Heart right ventricle (tissue), 16 donors: ENCODE data around the gene PPP1R3F. TPM values are rescaled to one million over a fixed set of nuclear protein-coding genes. Genes with fewer than 3 reads are reported as not detected.
A peak's percentile ranks its signal among the peaks of the same experiment; 100 is the strongest.
"Not testable (repeated sequence)": the region's sequence is repeated elsewhere in the genome, so short reads cannot be mapped to it uniquely, and the experiment has no call there.

ENCODE experiments used
- ATAC-seq, 8 donors: fragments of 200-7000 bp; cut with Tn5 transposase; one replicate each; pipeline ENCODE4 v1.9.1; 2020; ENCODE audit warnings: mild to moderate bottlenecking in 8 of 8, moderate library complexity in 8 of 8, moderate number of reproducible peaks in 1 of 8
- DNase-seq, 2 donors: peaks; one replicate each; pipeline ENCODE4 v3.0.0-alpha.2; 2020
- H3K27ac ChIP-seq, 10 donors: fragments of 200-600 bp; sonication (generic) in 2 of 10; one replicate each; pipeline versions ENCODE4 v1.5.0 to v1.8.0; 2020 to 2022; ENCODE audit warnings: mild to moderate bottlenecking in 3 of 10
- H3K27me3 ChIP-seq, 7 donors: fragments of 200-600 bp; one replicate each; pipeline ENCODE4 v1.8.0; 2021 to 2022; ENCODE audit warnings: mild to moderate bottlenecking in 2 of 7
- H3K36me3 ChIP-seq, 9 donors: fragments of 200-600 bp; sonication (generic) in 1 of 9; one replicate each; pipeline versions ENCODE4 v1.5.0 to v1.8.0; 2020 to 2022; ENCODE audit warnings: mild to moderate bottlenecking in 2 of 9
- H3K4me1 ChIP-seq, 9 donors: fragments of 200-600 bp; sonication (generic) in 1 of 9; one replicate each; pipeline versions ENCODE4 v1.5.0 to v1.8.0; 2020 to 2022; ENCODE audit warnings: mild to moderate bottlenecking in 4 of 9
- H3K4me3 ChIP-seq, 10 donors: fragments of 200-600 bp; sonication (generic) in 2 of 10; one replicate each; pipeline versions ENCODE4 v1.5.0 to v1.8.0; 2020 to 2022; ENCODE audit warnings: mild to moderate bottlenecking in 7 of 10, moderate library complexity in 2 of 10
- H3K9me3 ChIP-seq, 11 donors: fragments of 200-600 bp in 10 of 11; sonication (generic) in 2 of 11; one replicate each; pipeline versions ENCODE4 v1.5.0 to v1.8.0; 2013 to 2022; ENCODE audit warnings: mild to moderate bottlenecking in 2 of 11, control low read depth in 1 of 11, moderate library complexity in 1 of 11
- WGBS, 2 donors: extraction: QIAGEN DNeasy Blood & Tissue Kit; methylation state at CpG; one replicate each; pipeline ENCODE4 v1.1.7; 2013; ENCODE audit warnings: inconsistent platforms in 1 of 2; 5-methylcytosine and 5-hydroxymethylcytosine counted together
- intact Hi-C, 10 donors: fragments of 100-400 bp; cut with DNase I; formaldehyde crosslinking; loops; one replicate each; pipeline versions ENCODE4 v1.11.1 to v1.14.2; 2022
- polyA plus RNA-seq, 2 donors: library from polyadenylated mRNA; stranded (reverse); fragments of 200-250 nt; gene quantifications; one replicate each; pipeline ENCODE4 v1.2.3, GENCODE V29; 2013
- total RNA-seq, 10 donors: library from RNA; stranded (reverse); fragmentation: NEBNext Ultra II Directional in 3 of 10; extraction: Animal tissue kit (Norgen Biotek cat#: 25700) in 3 of 10; gene quantifications; one replicate each; pipeline versions ENCODE4 v1.2.1 to v1.2.4, GENCODE V29; 2021 to 2023
- TF ChIP-seq, protein P1 (sequence below), 9 donors: fragments of 200-600 bp; sonication (generic) in 2 of 9; IDR thresholded peaks; one replicate each; pipeline versions ENCODE4 v1.5.0 to v1.8.0; 2021 to 2022; ENCODE audit warnings: antibody characterized with exemption in 9 of 9, mild to moderate bottlenecking in 5 of 9, moderate library complexity in 1 of 9
- donor health status: Arrhythmogenic right ventricular cardiomyopathy.
- donor health status: ischemic (EF 13 %, LVEDD 7.1; RV severe dilation, severe dysfunction).
- donor health status: healthy with polysubstance abuse.
- donor health status: DM: no; HTN: yes; CAD: no.
- donor health status: DM: no; HTN: no; CAD: no.
- donor health status: ischemic (EF 25% LVEDD 6.9; RV normal size, moderate dysfunction).
- donor health status: ischemic (EF 25% LVEDD 5.7; RV mildly dilated, moderate dysfunction).
- donor health status: healthy.
- donor health status: DM: yes; HTN: yes; CAD: no.
- donor health status: Ischemic cardiomyopathy.
- donor health status: ischemic (EF 35%, LVEDD 5.7; RV mildly dilated, moderate dysfunction).
- donor health status: nonischemic (EF 11% LVEDD 7.7; RV severe dilation, severe dysfunction).
- donor health status: DM: yes; HTN: yes; CAD: no.
- donor health status: PGD.
- donor health status: ischemic (EF 29% LVEDD 5.4; RV normal size, mild dysfunction).
- donor health status: nonischemic (EF 23%, LVEDD 6.1; RV moderate dilation, normal function).

PPP1R3F gene
- total and polyA plus RNA-seq, 12 donors = 10.8 to 26.0 (median 19.8) TPM

DNA sequence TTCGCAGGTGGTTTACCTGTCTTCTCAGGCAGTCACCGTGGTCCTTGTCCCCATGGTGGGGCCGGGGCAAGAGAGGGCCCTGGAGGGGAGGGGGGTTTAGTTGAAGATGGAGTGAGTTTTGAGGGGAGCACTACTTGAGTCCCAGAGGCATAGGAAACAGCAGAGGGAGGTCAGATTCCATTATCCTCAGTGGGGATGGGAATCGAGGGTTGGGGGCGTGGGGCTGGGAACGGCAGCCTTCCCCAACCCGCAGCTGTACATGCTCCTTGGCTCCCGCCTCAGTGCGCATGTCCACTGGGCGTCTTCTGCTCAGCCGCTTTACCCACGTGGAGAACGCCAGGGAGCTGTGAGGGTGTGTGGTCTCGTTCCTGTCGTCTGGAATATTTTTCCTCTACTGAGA, 33.8 kb downstream of the PPP1R3F start, which contains the start of gene GAGE10:
TSS of gene GAGE10 (plus strand) at position 301 of the 400 bp plus-strand sequence. CDS start 1,214 bp downstream, outside the sequence.
- TF ChIP-seq, protein P1, sequence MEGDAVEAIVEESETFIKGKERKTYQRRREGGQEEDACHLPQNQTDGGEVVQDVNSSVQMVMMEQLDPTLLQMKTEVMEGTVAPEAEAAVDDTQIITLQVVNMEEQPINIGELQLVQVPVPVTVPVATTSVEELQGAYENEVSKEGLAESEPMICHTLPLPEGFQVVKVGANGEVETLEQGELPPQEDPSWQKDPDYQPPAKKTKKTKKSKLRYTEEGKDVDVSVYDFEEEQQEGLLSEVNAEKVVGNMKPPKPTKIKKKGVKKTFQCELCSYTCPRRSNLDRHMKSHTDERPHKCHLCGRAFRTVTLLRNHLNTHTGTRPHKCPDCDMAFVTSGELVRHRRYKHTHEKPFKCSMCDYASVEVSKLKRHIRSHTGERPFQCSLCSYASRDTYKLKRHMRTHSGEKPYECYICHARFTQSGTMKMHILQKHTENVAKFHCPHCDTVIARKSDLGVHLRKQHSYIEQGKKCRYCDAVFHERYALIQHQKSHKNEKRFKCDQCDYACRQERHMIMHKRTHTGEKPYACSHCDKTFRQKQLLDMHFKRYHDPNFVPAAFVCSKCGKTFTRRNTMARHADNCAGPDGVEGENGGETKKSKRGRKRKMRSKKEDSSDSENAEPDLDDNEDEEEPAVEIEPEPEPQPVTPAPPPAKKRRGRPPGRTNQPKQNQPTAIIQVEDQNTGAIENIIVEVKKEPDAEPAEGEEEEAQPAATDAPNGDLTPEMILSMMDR (IDR thresholded peaks at IDR 0.05) = no peak
- Histone ChIP-seq H3K27me3 (peaks cover 0 to 35% (median 0%) of the 10 kb centered on the region in 7 donors), H3K9me3 (no peaks in the 10 kb centered on the region), H3K4me3 (no peak within 1 kb of the TSS), H3K27ac (no peak within 1 kb of the TSS), H3K4me1 (peaks cover 0 to under 1% (median 0%) of the 10 kb centered on the region in 9 donors), H3K36me3 (no peaks in the 10 kb centered on the region)
- no peak for DNase-seq
- no peak for ATAC-seq
- intact Hi-C loops = no loop called here
- WGBS, 2 donors = 82 to 86% methylated on average over 14 of the region's 15 CpGs

DNA sequence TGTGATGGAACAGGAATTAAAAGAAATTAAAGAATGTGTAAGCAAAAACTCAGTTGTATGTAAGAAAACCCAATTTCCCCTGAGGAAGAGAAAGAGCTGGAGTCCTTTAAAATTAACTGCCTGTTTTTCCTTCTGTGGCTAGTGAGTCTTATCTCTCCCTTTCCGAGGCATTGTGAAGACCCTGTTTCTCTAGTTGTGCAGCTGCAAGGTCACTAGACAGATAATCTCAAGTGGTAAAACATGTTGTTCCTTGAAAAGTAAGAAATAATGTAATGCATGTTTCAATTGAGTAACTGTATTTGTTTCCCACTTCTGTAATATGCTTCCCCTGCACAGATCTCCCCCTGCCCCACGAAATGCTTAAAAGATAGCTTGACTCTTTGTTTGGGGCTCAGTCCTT, 38.2 kb downstream of the PPP1R3F start:
- DNase-seq, H3K9me3 ChIP-seq, H3K27ac ChIP-seq, ATAC-seq, H3K36me3 ChIP-seq, H3K27me3 ChIP-seq, H3K4me3 ChIP-seq, intact Hi-C loops: not testable (repeated sequence)
- 55 to 62% methylated on average over 2 of the region's 2 CpGs for WGBS, 2 donors
- H3K4me1 ChIP-seq = peaks cover 0 to 21% (median 5%) of the 10 kb centered on the region in 9 donors

DNA sequence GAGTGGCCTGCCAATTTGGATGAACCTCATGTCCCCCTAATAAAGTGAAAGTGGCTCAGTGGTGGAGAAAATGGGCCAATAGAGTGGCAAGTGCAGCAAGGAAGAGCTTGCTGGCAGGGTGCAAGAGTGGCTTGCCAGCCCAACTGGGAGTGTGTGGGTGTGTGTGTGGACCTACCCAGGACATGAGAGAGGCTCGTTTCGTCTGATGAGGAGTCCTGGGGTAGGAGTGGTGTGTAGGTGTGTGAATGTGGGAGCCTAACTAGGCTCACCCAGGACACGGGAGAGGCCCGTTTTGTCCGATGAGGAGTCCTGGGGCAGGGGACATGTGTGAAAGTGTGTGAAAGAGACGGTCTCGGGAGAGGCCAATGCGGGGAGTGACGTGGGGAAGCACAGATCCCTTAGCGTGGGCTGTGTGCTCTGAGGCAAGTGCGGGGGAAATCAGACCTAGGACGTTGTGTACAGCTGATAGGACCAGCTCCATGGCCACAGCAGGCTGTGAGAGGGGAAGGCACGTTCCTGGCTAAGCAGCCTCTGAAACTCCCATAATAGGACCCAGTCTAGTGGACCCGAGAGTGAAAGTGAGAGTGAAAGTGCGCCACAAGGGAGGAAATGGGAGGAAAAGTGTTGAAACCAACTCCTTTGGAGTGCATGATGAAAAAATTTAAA, 39.1 kb downstream of the PPP1R3F start:
- WGBS, 2 donors = 48 to 57% methylated on average over 15 of the region's 15 CpGs

DNA sequence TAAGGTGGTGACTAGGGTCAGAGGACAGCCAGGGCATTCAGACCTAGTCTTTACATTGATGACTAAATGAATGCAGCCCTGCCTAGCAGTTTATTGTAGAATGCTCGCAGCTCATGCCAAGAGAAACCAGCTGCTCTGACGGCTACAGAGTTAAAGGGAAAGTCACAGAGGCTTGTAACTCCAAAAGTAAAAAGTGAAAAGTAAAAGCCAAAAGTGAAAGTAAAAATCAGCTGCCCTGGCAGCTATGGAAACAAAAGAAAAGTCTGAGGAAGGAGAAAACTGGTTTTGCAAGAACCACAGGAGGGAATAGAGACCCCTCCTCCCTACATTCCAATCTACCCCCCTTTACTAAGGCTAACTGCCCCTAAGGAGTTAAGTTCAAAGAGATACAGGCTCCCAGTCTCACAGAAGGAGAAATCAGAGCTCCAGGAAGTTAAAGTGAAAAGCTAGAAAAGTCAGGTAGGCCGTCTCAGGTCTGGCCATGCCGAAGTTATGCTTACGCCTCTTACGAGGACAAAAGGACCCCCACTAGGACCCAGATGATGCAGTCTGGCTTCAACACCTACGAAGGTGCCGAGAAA, 39.9 kb downstream of the PPP1R3F start:
- H3K9me3 ChIP-seq = no peaks in the 10 kb centered on the region
- peak in 5 of 8 donors; percentile 21 to 67 (median 37) for ATAC-seq
- no peaks in the 10 kb centered on the region for H3K36me3 ChIP-seq
- TF ChIP-seq, protein P1 (IDR thresholded peaks at IDR 0.05) = no peak
- intact Hi-C loops = no loop called here
- peaks cover 0 to 21% (median 5%) of the 10 kb centered on the region in 9 donors for H3K4me1 ChIP-seq
- WGBS, 2 donors = 3 to 7% methylated on average over 8 of the region's 8 CpGs
- H3K27ac ChIP-seq = peak overlapping the region in 9 of 10 donors; percentile 13 to 77 (median 50)
- no peaks in the 10 kb centered on the region for H3K27me3 ChIP-seq
- no peak for DNase-seq
- peak overlapping the region; percentile 17 to 51 (median 44) for H3K4me3 ChIP-seq

More for the DNA sequence above, 39.1 kb downstream of the PPP1R3F start:
- ATAC-seq (peak; percentile 22 to 83 (median 77)), DNase-seq (peak in 1 of 2 donors; percentile 17)
- peak overlapping the region; percentile 17 to 51 (median 44) for H3K4me3 ChIP-seq
- no peaks in the 10 kb centered on the region for H3K36me3 ChIP-seq
- H3K27ac ChIP-seq = peak overlapping the region in 9 of 10 donors; percentile 13 to 77 (median 50)
- TF ChIP-seq, protein P1 (IDR thresholded peaks at IDR 0.05) = no peak
- intact Hi-C loops = no loop called here
- no peaks in the 10 kb centered on the region for H3K9me3 ChIP-seq
- no peaks in the 10 kb centered on the region for H3K27me3 ChIP-seq
- H3K4me1 ChIP-seq = peaks cover 0 to 21% (median 5%) of the 10 kb centered on the region in 9 donors
